Endometrial microvascular endothelial cells (primary cell): ENCODE data around the gene KDM6A. TPM values are rescaled to one million over a fixed set of nuclear protein-coding genes. Genes with fewer than 3 reads are reported as not detected.
"Not testable (repeated sequence)": the region's sequence is repeated elsewhere in the genome, so short reads cannot be mapped to it uniquely, and the experiment has no call there.

ENCODE experiments used
- in situ Hi-C: cut with HindIII; loops from 2 replicates; pipeline ENCODE4 v1.10.0; 2017; ENCODE audit warnings: low sequenced_read_pairs, low pct_unique_long_range_greater_than_20kb; ENCODE audit errors: inconsistent ontology term
- total RNA-seq: library from RNA; depleted of rRNA; stranded (reverse); fragments of >200 nt; gene quantifications from one replicate; pipeline ENCODE4 v1.2.3, GENCODE V29; 2015; ENCODE audit errors: inconsistent ontology term

The KDM6A gene
- total RNA-seq, 1 donor from 2014 or later = 10.4 TPM

- in situ Hi-C loops = no loop called here
These were observed 40.9 kb downstream of the KDM6A start for GRCh38 chrX:44913656-44914531.

- in situ Hi-C loops = no loop called here
These were observed 41.7 kb downstream of the KDM6A start for GRCh38 chrX:44914532-44915198.

GRCh38 chrX:44915361-44915868 is 42.4 kb downstream of the KDM6A start:
- in situ Hi-C loops = no loop called here

- in situ Hi-C loops = no loop called here
These were observed 45.7 kb downstream of the KDM6A start for GRCh38 chrX:44918722-44919121.

- in situ Hi-C loops = no loop called here
These were observed 50.0 kb downstream of the KDM6A start for GRCh38 chrX:44922980-44923379.

- in situ Hi-C loops = no loop called here
These were observed 54.4 kb downstream of the KDM6A start for GRCh38 chrX:44927398-44927797.

- in situ Hi-C loops = no loop called here
These were observed 58.5 kb downstream of the KDM6A start for GRCh38 chrX:44931441-44931973.

GRCh38 chrX:44935172-44935571 is 62.2 kb downstream of the KDM6A start:
- in situ Hi-C loops = no loop called here

GRCh38 chrX:44935640-44936039 is 62.7 kb downstream of the KDM6A start:
- in situ Hi-C loops = no loop called here

- in situ Hi-C loops = no loop called here
These were observed 64.6 kb downstream of the KDM6A start for GRCh38 chrX:44937606-44938005.

- in situ Hi-C loops = no loop called here
These were observed 65.1 kb downstream of the KDM6A start for GRCh38 chrX:44938111-44938510.

- in situ Hi-C loops = not testable (repeated sequence)
These were observed 67.6 kb downstream of the KDM6A start for GRCh38 chrX:44940541-44940940.

- in situ Hi-C loops = no loop called here
These were observed 70.0 kb downstream of the KDM6A start for GRCh38 chrX:44943007-44943406.

- in situ Hi-C loops = no loop called here
These were observed 71.9 kb downstream of the KDM6A start for GRCh38 chrX:44944894-44945293.

- in situ Hi-C loops = no loop called here
These were observed 72.7 kb downstream of the KDM6A start for GRCh38 chrX:44945736-44946135.

- in situ Hi-C loops = no loop called here
These were observed 73.8 kb downstream of the KDM6A start for GRCh38 chrX:44946771-44947170.

- in situ Hi-C loops = no loop called here
These were observed 75.0 kb downstream of the KDM6A start for GRCh38 chrX:44947995-44948394.

- in situ Hi-C loops = no loop called here
These were observed 75.4 kb downstream of the KDM6A start for GRCh38 chrX:44948406-44948805.

GRCh38 chrX:44949125-44949524 is 76.1 kb downstream of the KDM6A start:
- in situ Hi-C loops = no loop called here
